HG03469 (cell line): Measurements from ENCODE around the gene TCP10L.
"Not testable (repeated sequence)": the region's sequence is repeated elsewhere in the genome, so short reads cannot be mapped to it uniquely, and the experiment has no call there.

ENCODE experiments used
- ATAC-seq: cut with Tn5 transposase; IDR thresholded peaks from one replicate; pipeline ENCODE4 v1.9.1; 2021; ENCODE audit warnings: mild to moderate bottlenecking, moderate library complexity, moderate number of reproducible peaks; ENCODE audit not compliant: unreplicated experiment

Gene TCP10L

GRCh38 chr21:32585042-32585710 lies at the start of gene TCP10L:
TCP10L (minus strand) TSS chr21:32585523; CDS start chr21:32584304, 1,219 bp downstream.
- ATAC-seq = no peak

- ATAC-seq = no peak
Observed at GRCh38 chr21:32626621-32627196, 41.4 kb upstream of the TCP10L start.

- ATAC-seq = not testable (repeated sequence)
Observed at GRCh38 chr21:32618218-32618617, 32.9 kb upstream of the TCP10L start.

- no peak for ATAC-seq
Observed at GRCh38 chr21:32613436-32614043, 28.2 kb upstream of the TCP10L start.

- no peak for ATAC-seq
Observed at GRCh38 chr21:32612999-32613337, 27.6 kb upstream of the TCP10L start.

- peak; percentile 90 for ATAC-seq
Observed at GRCh38 chr21:32612075-32612998, 27.0 kb upstream of the TCP10L start, which contains the start of gene CFAP298. CFAP298 (minus strand) TSS chr21:32612377; CDS start chr21:32612243, 134 bp downstream.

- no peak for ATAC-seq
Observed at GRCh38 chr21:32611471-32611997, 26.2 kb upstream of the TCP10L start.

- ATAC-seq = not testable (repeated sequence)
Observed at GRCh38 chr21:32610940-32611339, 25.6 kb upstream of the TCP10L start.

GRCh38 chr21:32608851-32609250 lies 23.5 kb upstream of the TCP10L start:
- ATAC-seq = no peak

- no peak for ATAC-seq
Observed at GRCh38 chr21:32605469-32605868, 20.1 kb upstream of the TCP10L start.

GRCh38 chr21:32604464-32604863 lies 19.1 kb upstream of the TCP10L start:
- ATAC-seq = no peak

GRCh38 chr21:32603131-32603530 lies 17.8 kb upstream of the TCP10L start:
- no peak for ATAC-seq

- no peak for ATAC-seq
Observed at GRCh38 chr21:32602099-32602498, 16.8 kb upstream of the TCP10L start.

GRCh38 chr21:32599526-32599925 lies 14.2 kb upstream of the TCP10L start:
- ATAC-seq = no peak

- ATAC-seq = no peak
Observed at GRCh38 chr21:32599091-32599490, 13.8 kb upstream of the TCP10L start.

GRCh38 chr21:32597205-32597604 lies 11.9 kb upstream of the TCP10L start:
- no peak for ATAC-seq

- ATAC-seq = no peak
Observed at GRCh38 chr21:32595431-32595830, 10.1 kb upstream of the TCP10L start.

- no peak for ATAC-seq
Observed at GRCh38 chr21:32593690-32594089, 8.4 kb upstream of the TCP10L start.

- no peak for ATAC-seq
Observed at GRCh38 chr21:32592929-32593502, 7.7 kb upstream of the TCP10L start.

GRCh38 chr21:32590130-32590529 lies 4.8 kb upstream of the TCP10L start:
- ATAC-seq = no peak

GRCh38 chr21:32587651-32588050 lies 2.3 kb upstream of the TCP10L start:
- ATAC-seq = no peak
